NCI-H774 (cell line): ENCODE results near the gene SLC25A15.
"Not testable (repeated sequence)": the region's sequence is repeated elsewhere in the genome, so short reads cannot be mapped to it uniquely, and the experiment has no call there.

Experiments used
- DNase-seq: peaks from one replicate; lab custom pipeline; 2025; lab: John Stamatoyannopoulos, UW

The SLC25A15 gene

DNA sequence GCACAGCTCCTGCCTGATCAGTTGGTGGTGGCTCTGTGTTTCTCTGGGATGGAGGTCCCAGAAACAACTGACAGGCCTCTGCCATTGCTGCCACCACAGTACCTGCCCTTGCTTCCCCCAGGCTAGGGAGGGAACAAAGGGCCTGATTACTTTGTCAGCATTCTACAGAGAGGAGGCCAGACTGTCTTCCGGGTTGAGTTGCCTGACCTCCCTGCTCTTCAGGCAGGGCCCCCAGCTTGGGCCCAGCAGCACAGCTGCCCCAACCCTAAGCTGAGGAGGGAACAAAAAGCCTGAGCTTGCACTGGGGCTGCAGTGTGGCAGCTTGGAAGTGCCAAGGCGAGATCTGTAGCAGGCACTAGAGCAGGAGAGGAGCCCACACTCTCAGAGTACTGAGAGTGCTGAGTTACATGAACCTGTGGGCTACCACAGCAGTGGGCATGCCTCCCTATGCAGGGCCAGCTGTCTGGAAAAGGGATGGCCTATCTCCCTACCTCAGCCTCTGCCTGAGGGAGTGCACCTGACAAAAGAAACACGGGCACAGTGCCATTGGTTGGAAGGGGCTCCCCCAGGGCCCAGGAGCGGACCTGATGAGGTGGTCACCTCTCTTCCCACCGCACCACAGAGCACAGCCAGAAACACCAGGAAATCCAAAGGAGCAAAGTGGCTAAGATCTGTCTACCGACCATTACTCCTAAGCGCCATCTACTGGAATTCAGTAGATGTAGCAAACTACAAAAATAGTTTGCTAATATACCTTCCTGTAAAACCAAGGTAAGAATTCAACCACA, 24.4 kb downstream of the SLC25A15 start:
- no peak for DNase-seq

DNA sequence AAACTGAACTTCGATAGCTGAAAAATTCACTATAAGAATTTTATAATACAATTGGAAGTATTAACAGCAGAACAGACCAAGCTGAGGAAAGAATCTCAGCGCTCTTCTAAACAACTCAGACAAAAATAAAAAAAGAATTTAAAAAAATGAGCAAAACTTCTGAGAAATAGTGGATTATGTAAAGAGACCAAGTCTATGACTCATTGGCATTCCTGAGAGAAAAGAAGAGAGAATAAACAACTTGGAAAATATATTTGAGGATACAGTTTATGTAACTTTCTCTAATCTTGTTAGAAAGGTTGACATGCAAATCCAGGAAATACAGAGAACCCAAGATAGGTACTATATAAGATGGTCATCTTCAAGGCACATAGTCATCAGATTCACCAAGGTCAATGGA, 25.4 kb downstream of the SLC25A15 start:
- DNase-seq: no peak

DNA sequence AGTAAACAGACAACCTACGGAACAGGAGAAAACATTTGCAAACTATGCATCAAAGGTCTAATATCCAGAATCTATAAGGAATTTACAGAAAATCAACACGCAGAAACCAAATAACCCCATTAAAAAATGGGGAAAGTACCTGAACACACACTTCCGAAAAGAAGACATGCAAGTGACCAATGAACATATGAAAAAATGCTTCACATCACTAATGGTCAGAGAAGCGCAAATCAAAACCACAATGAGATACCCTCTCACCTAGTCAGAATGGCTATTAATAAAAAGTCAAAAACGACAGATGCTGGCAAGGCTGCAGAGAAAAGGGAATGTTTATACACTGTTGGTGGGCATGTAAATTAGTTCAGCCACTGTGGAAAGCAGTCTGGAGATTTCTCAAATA, 29.5 kb downstream of the SLC25A15 start:
- no peak for DNase-seq

GRCh38 chr13:40819797-40820315, 30.4 kb downstream of the SLC25A15 start:
- no peak for DNase-seq

- not testable (repeated sequence) for DNase-seq
Measured at GRCh38 chr13:40839725-40840124, 50.3 kb downstream of the SLC25A15 start.

DNA sequence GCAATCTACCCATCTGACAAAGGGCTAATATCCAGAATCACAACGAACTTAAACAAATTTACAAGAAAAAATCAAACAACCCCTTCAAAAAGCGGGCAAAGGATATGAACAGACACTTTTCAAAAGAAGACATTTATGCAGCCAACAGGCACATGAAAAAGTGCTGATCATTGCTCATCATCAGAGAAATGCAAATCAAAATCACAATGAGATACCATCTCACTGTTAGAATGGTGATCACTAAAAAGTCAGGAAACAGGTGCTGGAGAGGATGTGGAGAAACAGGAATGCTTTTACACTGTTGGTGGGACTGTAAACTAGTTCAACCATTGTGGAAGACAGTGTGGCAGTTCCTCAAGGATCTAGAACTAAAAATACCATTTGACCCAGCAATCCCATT, 51.5 kb downstream of the SLC25A15 start:
- DNase-seq: not testable (repeated sequence)
